Fibroblast of skin of back (primary cell): ENCODE measurements around the gene GAL3ST3.

Experiments
- DNase-seq: peaks from one replicate; pipeline ENCODE4 v3.0.0-alpha.2; 2013

GAL3ST3 gene

DNA sequence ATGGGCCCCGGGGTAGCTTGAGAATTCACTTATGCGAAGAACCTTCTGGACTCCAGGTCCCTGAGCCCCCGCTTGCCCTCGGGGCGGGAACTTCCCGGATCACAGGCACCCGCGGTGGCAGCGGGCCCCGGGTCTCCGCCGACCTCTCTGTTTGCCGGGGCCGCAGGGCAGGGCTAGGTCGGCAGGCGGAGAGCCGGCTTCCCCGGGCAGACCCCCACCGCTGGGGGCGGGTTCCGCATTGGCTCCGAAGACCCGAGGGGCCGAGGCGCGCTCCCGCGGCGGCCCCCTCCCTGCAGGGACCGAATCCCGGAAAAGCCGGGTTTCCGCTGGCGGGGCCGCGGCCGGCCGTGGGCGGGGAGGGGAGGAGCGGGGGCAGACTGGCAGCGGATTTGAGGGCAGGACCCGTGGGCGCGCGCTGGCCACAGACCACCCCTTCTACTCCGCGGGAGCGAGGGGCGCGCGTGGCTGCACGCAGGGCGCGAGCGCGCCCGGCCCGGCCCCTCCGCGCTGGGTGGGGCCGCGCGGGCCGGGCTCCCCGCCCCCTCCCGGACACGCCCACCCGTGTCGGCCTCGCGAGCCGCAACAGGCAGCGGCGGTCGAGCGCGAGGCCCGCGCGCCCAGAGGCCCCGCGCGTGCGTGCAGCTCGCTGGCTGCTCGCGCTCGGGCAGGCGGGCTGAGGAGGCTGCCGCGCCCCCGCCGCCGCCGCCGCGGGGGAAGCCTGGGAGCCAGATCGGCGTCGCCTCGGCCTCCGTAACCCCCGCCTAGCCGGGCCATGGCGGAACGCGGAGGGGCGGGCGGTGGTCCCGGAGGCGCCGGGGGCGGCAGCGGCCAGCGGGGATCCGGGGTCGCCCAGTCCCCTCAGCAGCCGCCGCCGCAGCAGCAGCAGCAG lies 21.0 kb upstream of the GAL3ST3 start, which contains the start of gene PACS1:
Gene PACS1 (plus strand): TSS at position 558 of the 889 bp plus-strand sequence. CDS start 215 bp downstream, at position 773.
- peak; percentile 80 for DNase-seq

- DNase-seq = peak; percentile 80
Observed at GRCh38 chr11:66068923-66069714, 20.2 kb upstream of the GAL3ST3 start.

- peak; percentile 67 for DNase-seq
Observed at GRCh38 chr11:66068154-66068821, 19.3 kb upstream of the GAL3ST3 start.

DNA sequence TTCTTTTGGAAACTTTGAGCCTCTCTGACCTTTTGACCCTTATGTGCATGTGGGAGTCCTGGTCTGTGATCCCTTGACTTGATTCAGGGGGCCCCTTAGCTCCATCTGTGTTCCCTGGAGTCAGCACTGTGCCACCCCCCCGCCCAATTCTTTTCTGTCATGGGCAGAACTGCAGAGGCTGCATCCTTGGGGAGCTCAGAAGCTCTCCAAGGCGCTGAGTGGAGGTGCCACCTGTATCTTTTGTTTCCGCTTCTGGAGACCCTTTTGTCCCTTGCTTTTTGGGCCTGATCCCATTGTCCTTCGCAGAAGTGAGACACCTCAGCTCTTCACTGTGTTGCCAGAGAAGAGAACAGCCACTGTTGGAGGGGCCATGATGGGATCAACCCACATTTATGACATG lies 18.7 kb upstream of the GAL3ST3 start:
- DNase-seq = no peak

DNA sequence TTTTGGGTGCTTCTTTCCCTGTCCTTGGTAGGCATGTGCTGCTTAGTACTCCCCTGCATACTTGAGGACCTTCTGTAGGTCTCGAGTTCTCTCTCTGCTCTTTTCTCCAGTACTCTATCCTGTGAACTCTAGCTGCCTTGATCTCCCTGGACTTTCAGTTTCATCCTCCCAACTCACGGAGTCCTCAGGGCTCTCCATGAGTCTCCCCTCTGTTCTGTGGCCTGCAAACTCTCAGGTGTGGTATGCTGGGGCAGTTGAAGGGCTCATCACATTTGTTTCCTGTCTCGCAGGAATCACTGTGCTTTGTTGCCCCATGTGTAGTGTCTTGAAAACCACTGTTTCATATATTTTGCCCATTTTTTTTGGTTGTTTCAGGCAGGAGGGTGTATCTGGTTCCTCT lies 17.8 kb upstream of the GAL3ST3 start:
- no peak for DNase-seq

GRCh38 chr11:66064571-66064970 lies 15.6 kb upstream of the GAL3ST3 start:
- DNase-seq = no peak

DNA sequence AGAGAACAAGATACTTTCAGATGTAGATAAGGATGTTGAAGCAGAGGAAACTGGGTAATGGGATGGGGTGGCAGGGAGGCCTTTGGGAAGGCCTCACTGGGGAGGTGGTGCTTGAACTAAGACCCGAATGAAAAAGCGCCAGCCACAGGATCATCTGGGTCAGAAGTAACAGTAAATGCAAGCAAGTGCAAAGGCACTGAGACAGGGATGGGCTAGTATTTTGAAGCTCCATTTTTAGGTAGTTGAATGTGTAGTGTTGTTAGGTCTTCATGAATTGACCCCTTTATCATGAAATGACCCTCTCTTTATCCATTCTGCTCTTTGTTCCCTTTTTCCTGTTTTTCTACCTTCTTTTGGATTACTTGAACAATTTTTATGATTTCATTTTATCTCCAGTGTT lies 14.9 kb upstream of the GAL3ST3 start:
- no peak for DNase-seq

DNA sequence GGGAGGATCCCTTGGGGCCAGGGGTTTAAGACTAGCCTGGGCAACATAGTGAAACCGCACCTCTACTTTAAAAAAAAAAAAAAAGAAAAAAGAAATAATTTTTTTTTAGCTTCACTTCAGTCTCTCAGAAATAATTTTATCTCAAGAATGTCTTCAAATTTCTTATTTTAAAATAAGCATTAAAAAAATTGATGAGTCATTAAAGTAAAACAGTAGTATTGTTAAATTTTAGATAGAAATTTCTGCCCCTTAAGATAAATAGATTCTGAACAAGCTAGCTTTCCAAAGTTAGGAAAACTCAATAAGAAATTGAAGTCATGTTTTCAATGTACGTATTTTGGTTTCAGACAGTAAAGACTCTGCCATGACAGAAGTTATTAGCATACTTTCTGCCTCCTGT lies 13.4 kb upstream of the GAL3ST3 start:
- no peak for DNase-seq

GRCh38 chr11:66061268-66061667 lies 12.3 kb upstream of the GAL3ST3 start:
- no peak for DNase-seq

- no peak for DNase-seq
Observed at GRCh38 chr11:66059966-66060680, 11.2 kb upstream of the GAL3ST3 start.

GRCh38 chr11:66056501-66056900 lies 7.5 kb upstream of the GAL3ST3 start:
- DNase-seq = no peak

DNA sequence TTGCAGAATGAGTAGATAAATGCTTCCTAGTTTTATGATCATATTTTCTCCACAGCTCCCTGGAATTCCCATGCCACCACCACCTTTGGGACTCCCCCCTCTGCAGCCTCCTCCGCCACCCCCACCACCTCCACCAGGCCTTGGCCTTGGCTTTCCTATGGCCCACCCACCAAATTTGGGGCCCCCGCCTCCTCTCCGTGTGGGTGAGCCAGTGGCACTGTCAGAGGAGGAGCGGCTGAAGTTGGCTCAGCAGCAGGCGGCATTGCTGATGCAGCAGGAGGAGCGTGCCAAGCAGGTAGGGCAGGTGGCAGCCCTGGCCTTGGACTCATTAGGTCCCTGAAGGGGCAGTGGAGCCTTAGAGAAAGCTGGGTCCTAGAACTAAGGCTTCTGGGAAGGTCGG lies 6.1 kb upstream of the GAL3ST3 start:
- no peak for DNase-seq

GRCh38 chr11:66052664-66052982 lies 3.7 kb upstream of the GAL3ST3 start:
- DNase-seq = no peak

- peak; percentile 99 for DNase-seq
Observed at GRCh38 chr11:66051766-66052663, 3.1 kb upstream of the GAL3ST3 start, which contains the start of gene SF3B2. SF3B2 (plus strand) TSS chr11:66052364; CDS start chr11:66052385, 21 bp downstream.

GRCh38 chr11:66051371-66051765 lies 2.4 kb upstream of the GAL3ST3 start:
- DNase-seq = no peak

- no peak for DNase-seq
Observed at GRCh38 chr11:66050581-66051231, 1.7 kb upstream of the GAL3ST3 start.

GRCh38 chr11:66047541-66048365 lies 1.2 kb downstream of the GAL3ST3 start:
- DNase-seq = peak; percentile 21

DNA sequence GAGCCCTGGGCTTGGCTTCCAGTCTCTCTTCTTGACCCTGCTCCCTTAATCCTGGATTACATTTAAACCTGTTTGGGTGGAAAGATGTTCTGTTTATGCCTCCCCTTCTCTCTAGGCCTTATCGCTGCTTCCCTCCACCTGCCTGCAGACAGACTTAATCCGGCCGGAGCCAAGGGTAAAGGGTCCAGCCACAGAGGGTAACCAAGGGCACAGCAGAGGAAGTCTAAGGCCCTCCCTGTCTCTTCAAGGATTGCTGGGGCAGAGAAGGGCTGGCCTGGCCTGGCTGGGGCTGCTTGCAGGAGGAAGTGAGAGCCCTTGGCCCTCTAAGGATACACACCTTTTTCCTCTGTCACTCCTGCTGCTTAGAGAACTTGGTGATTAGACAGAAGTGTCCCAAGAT lies 2.1 kb downstream of the GAL3ST3 start:
- no peak for DNase-seq

DNA sequence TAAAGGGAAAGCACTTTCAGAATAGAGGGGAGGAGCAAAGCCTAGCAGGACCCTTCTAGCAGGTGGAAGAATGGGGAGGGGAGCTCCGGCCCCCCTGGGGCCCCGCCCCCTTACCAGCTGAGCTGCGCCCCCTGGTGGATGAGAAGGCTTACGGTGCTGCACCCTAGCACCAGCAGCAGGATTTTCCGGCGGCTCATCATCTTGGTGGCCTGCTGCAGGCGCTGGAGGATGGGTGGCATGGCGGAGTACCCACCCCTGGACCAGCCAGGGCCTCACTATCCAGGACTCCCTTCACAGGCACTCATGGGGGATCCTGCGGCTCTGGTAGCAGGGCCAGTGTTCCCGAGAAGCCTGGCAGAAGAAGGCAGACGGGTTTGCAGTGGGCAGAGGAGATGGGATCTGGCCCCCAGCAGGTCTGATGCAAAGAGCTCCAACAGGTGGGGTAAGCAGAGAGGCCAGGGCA lies 3.8 kb downstream of the GAL3ST3 start:
- peak; percentile 72 for DNase-seq

DNA sequence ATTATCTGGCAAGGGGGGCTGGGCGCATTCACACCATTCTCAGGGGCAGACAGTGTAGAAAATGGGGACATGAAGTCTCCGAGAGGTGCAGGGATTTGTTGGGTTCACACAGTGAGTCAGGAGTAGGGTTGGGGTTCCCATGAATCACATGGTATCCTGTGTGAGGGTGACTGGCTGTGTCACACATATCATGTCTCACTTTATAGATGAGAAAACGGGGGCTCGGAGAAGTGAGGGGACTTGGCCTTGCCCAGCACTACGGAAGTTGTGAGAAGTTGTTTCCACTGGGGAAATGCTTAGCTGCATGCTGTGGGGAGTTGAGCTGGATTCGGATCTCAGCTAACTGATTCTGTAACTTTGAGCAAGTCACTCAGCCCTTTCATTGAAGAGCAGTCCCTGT lies 4.2 kb downstream of the GAL3ST3 start:
- DNase-seq = no peak
